Activated naive CD4-positive, alpha-beta T cell (primary cell): Measurements from ENCODE around the gene CSNK2B.
"Not testable (repeated sequence)": the region's sequence is repeated elsewhere in the genome, so short reads cannot be mapped to it uniquely, and the experiment has no call there.

Source experiments
- DNase-seq, 4 experiments: peaks; one replicate each; lab custom pipeline; 2025; lab: John Stamatoyannopoulos, UW

CSNK2B gene

DNA sequence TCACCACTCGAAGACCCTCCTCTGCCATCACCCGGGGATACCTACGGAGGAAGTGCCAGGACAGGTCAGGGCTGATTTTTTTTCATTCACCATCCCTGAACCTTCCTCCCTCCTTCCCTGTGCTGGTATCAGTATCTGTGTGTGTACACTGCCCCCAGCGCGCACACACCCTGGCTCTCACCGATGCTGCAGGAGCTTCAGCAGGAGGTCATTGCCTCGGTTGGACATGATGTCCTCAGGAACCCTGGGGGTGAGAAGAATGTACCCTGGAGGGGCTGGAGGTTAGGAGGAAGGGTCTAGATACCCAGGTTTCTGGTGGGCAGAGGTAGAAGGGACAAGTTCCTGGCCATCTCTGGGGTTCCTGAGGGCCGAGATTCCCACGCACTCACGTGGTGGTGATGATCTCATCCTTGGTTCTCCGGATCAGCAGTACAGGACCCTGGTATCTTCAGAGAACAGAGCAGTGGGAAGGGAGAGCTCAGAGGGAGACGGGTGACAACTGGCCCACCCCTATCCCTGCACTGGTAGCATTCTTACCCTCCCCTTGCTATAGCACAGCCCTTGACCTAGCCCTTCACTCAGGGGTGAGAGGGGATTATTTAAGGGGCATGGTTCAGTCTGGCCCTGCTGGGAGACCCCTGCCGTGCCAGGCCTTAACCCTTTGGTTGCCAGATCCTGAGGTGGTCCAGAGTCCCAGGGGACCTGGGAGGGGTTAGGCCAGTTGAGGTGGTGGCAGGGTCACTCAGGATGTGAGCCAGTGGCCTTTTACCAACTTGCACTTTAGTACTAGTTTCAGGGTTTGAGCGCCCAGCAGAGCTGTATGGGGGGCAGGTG is 22.2 kb downstream of the CSNK2B start:
- no peak for DNase-seq

DNA sequence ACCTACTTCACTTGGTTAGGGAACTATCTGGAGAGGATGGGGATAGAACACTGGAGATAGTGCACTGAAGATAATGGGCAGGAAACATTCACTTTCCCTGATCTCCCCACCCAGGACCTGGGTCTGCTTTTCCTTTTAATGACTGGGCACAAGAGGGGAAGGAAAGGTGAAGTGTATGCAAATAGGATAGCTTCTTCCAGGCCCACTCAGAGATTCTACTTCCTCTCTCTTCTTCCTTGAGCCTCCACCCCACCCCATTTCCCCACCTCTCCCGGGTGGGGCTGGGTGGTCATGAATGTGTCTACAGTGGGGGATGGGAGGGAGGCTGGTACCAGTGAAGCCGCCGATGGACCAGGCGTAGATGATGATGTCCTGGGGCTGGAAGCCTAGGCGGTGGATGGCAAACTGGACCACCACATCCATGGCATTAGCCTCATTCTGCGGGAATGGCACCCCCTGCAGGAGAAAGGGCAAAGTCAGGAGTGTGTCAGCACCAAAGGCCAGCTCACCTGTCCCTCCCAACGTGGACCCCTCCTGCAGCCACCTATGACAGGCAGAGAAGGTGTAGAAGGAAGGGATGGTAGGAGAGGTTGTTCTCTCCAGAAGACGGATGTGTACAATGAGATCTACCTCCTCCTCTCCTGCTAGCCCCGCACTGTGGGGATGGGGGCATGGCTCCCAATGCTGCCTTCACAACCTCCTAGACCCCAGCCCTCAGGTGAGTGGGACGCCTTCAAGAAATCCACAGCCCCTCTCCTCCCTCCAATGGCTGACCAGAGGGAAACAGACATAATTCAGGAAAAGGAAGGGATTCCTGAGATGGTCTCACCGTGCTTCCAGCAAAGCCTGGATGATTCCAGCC is 23.6 kb downstream of the CSNK2B start:
- DNase-seq: no peak

DNA sequence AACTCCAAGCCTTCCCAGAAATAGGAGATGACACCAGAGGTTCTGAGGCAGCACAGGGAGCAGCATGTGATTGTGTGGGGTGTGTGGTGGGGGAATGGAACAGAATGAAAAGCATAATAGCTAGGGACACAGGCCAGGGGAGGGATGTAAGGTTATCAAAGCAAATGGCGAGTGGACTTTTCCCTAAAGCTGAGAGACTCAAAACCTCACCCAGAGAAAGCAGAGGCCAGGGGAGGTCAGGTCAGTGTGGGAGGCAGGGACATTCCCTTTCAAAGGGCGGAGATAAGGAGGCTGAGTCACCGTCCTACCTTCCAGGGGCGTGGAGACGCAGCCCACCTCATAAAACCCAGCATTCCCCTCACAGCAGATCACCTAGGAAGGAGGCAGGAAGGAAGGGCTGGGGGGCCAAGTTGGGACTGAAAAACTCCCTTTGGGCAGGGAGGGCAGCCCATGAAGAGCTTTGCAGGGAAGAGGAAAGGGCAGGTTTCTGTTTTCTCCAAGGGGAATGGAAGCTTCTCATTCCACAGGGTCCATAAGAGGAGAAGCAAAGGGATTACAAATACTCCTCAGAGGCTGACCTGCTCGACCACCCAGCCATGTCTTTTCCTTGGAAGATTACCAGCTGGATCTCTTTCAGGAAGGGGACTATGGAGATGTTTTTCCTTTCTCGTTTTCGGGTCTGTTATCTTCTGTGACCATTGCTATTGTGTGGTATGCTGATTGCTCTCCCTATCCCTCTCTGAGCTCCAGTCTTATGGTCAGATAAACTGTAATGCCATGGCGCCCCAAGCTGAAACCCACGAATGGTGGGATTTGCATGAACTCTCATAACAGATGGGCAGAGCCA is 24.6 kb downstream of the CSNK2B start:
- no peak for DNase-seq

DNA sequence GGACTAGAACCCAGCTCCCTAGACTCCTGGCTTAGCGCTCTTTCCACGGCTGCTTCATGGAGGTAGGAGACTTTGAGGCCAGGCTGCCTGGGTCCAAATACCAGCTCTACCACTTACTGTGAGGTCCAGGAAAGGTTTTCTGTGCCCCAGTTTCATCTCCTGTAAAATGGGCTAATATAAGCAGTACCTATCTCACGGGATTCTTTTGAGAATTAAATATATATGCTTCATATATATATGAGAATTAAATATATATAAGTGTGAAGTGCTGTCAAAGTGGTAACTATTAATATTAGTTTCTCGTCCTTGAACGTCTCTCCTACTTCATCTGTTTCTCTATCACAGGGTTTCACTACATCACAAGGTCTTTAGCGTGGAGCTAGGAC is 25.2 kb downstream of the CSNK2B start:
- DNase-seq: no peak

DNA sequence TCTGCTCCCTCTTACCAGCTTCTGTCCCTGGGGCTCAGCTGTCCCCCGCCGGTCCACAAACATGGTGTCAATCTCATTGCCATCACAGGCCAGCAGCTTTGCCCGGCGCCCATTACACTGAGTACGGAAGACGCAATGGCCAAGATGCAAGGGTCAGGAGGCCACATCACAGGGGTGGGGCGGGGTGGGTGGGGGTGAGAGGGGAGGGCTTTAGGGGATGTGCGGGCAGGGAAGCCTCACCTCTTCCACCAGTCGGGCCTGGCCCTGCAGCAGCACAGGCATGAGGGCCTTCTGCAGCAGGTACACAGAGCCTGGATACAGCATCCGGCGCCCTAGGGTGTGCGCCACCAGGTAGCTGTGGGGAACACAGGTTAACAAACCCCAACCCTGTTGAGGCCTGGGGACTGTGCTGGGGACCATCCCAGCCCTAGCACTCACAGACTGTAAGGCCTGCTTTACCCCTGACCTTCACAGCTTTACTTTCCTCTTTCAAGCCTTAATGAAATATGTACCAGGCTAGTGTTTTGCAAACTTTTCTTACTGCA is 25.8 kb downstream of the CSNK2B start:
- DNase-seq: no peak

GRCh38 chr6:31692353-31692752 is 26.5 kb downstream of the CSNK2B start:
- DNase-seq: no peak

DNA sequence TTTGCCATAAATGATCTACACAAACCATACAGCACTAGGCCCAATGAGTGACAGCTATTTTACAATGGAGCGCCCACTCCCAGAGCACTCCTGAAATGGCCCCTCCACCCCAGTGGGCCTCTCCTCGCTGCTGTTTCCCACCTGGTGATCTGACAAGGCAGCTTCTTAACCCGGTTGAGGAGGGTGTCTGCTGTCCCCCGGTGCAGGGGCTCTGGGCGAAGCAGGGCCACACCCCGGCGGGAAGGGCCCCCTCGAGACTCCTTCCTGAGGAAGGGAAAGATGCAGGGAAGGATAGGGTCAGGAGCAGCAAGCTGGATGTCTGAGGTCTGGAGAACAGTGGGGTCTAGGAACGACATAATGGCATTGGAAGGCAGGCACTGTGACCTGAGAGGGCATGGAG is 27.0 kb downstream of the CSNK2B start:
- DNase-seq: no peak

- DNase-seq: no peak
These were observed 27.7 kb downstream of the CSNK2B start for GRCh38 chr6:31693535-31693934.

GRCh38 chr6:31697555-31697954 is 31.7 kb downstream of the CSNK2B start:
- DNase-seq: no peak

DNA sequence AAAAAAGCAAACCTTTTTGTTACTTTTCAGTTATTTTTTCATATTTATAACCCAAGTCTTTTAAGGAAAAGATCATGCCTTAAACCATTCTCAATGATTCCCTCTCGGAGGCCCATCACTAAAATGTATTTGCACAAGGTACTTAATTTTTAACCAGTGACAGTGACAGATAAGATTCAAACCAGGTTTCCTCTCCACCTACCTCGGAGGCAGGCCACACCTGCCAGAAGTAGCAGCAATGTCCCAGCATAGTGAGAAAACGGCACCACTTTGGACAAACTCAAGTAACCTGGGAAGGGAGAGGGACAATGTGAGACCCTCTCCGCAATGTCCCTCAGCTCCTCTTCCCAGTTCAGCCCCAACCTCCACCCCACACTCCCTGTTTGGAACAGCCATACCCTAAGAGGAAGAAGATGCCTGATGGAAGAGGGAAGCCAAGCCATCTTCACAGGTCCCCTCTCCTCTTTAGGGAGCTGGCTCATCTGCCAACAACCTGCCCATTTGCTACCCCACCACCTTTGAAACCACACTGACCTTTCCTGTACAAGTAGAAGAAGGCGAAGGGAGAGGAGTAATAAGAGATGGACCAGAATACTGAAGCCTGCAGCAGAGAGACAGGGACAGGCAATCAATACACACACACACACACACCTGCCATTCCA is 35.0 kb downstream of the CSNK2B start:
- DNase-seq: no peak

GRCh38 chr6:31701666-31702404 is 36.0 kb downstream of the CSNK2B start:
- no peak for DNase-seq

DNA sequence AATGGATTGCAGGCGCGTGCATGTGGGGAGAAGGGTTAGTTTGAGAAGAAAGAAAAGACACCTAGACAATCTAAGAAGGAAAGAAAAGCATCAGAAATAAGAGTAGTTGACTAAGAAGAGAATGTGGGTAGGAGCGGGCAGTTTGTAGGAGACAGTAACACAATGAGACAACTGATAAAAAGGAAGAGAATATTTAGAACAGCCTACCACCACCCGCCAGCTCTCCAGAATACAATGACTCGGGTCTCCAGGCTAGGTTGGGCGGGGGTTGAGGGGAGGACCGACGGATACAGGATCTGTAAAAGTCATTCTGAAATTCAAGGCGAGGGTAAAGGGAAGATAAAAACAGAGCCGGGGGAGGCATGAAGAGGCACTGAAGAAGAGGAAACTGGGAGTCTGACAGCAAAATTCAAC is 36.5 kb downstream of the CSNK2B start:
- no peak for DNase-seq

DNA sequence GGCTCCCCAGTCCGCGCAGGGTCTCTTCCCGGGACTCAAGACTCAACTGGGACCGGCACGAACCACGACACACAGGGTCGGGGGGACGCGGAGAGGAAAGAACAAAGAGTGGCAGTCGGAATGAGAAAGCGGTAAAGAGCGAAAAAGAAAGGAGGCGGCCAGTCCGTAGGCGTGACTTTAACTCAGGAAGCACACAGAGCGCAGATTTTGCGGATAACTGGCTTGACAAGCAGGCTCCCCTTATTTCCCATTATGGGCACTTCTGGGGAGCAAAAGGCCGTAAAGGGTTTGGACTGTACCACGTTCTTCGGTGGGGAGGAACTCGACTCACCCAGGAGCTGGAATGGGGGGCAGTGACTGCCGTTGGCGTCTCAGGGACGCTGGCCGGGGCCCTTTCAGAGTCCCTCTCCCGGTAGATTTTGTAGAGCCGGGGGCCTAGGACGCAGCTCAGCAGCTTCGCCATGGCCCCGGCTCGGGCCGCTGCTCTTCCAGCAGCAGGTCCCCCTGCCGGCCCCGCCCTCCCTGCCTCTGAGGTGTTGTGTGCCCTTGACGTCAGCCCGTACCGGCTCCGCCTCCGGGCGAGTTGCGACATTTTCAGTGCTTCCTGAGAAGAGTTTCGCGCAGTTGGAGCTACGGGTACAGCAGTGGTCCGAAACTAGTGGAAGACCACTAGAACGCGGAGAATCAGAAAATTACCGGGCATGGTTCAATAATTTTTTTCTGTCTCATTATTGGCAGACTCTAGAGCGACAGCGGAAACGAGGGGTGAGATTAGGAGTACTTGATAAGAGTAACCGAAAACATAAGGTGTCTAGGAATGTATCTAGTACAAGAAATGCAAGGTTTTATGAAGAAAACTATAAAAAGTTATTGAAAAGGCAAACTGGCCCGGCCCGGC is 37.2 kb downstream of the CSNK2B start, which contains the start of gene ABHD16A:
Gene ABHD16A (minus strand): TSS at position 506 of the 898 bp plus-strand sequence. CDS start 43 bp downstream, at position 463.
- peak; percentile 74 to 94 (median 84) for DNase-seq

- DNase-seq: no peak
These were observed 40.1 kb downstream of the CSNK2B start for GRCh38 chr6:31705931-31706330.

GRCh38 chr6:31706599-31706998 is 40.7 kb downstream of the CSNK2B start, which contains the start of gene LY6G6F:
TSS of gene LY6G6F (plus strand) at chr6:31706866. CDS start at chr6:31706907, 41 bp downstream.
- no peak for DNase-seq

DNA sequence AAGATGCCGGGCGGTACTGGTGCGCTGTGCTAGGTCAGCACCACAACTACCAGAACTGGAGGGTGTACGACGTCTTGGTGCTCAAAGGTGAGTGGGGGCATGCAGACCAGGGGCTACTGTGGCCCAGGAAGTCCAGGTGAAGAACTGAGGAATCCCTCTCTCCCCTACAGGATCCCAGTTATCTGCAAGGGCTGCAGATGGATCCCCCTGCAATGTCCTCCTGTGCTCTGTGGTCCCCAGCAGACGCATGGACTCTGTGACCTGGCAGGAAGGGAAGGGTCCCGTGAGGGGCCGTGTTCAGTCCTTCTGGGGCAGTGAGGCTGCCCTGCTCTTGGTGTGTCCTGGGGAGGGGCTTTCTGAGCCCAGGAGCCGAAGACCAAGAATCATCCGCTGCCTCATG is 41.8 kb downstream of the CSNK2B start:
- no peak for DNase-seq

- DNase-seq: no peak
These were observed 42.3 kb downstream of the CSNK2B start for GRCh38 chr6:31708224-31708623.

DNA sequence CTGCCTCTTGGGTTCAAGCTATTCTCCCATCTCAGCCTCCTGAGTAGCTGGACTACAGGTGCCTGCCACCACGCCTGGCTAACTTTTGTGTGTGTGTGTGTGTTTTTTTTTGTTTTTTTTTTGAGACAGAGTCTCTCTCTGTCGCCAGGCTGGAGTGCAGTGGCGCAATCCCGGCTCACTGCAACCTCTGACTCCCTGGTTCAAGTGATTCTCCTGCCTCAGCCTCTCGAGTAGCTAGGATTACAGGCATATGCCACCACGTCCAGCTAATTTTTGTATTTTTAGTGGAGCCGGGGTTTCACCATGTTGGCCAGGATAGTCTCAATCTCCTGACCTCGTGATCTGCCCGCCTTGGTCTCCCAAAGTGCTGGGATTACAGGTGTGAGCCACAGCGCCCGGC is 43.3 kb downstream of the CSNK2B start:
- not testable (repeated sequence) for DNase-seq

DNA sequence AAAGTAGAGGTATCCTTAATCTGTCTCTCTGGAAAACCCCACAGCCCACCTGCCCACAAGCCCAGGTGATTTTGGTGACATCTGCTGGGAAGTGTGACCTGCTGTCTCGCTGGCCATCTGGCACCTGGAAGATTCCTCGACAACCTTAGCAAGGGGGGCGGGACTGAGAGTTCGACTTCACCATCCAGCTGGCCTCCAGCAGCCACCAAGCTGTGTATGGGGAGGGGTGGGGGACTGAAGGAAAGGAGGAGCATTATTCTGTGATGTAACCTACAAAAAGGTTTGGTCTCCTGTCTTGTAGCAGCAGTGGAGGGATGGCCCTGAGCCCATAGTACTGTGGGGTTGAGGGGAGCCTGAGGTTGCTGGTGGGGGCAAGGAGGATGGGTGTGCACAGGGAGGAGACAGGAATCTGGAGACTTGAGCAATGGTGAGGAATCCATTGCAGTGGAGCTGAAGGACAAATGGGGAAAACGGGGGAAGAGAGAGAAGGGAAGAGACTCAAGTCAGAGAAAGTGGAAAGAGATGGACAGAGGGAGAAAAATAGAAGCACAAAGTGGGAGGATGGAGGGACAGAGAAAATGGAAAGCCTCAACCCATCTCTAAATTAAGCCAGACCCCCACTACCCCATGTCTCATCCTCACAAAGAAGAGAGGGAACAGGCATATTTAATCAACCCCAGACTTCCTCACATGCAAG is 44.8 kb downstream of the CSNK2B start:
- no peak for DNase-seq
